GM12878 (cell line): Measurements from ENCODE around the gene ST13. TPM values are rescaled to one million over a fixed set of nuclear protein-coding genes. Genes with fewer than 3 reads are reported as not detected.
A peak's percentile ranks its signal among the peaks of the same experiment; 100 is the strongest.

Experiments used
- GABPA ChIP-seq: IDR thresholded peaks from 2 replicates; pipeline ENCODE4 v1.6.1; 2014; ENCODE audit warnings: antibody characterized with exemption, low read depth, mild to moderate bottlenecking, inconsistent platforms
- JUNB ChIP-seq: IDR thresholded peaks from 2 replicates; pipeline ENCODE4 v1.6.1; 2016; ENCODE audit warnings: antibody characterized with exemption, mild to moderate bottlenecking
- NFYB ChIP-seq: IDR thresholded peaks from 2 replicates; pipeline ENCODE4 v1.6.1; 2011; ENCODE audit warnings: low read depth, mild to moderate bottlenecking, low read length, improper control_type of control experiment, moderate library complexity; ENCODE audit not compliant: insufficient read depth
- PAX5 ChIP-seq: IDR thresholded peaks from 2 replicates; pipeline ENCODE4 v1.6.1; 2011; ENCODE audit warnings: low read depth, low read length, borderline replicate concordance
- RAD21 ChIP-seq: IDR thresholded peaks from 2 replicates; pipeline ENCODE4 v1.6.1; 2011; ENCODE audit warnings: mild to moderate bottlenecking, low read depth, low read length, moderate library complexity; ENCODE audit not compliant: insufficient read depth
- SMARCA5 ChIP-seq: fragments of 450-650 bp; IDR thresholded peaks from 2 replicates; pipeline ENCODE4 v1.6.1; 2017; ENCODE audit warnings: mild to moderate bottlenecking
- YY1 ChIP-seq: IDR thresholded peaks from 2 replicates; pipeline ENCODE4 v1.6.1; 2011; ENCODE audit warnings: low read depth, mild to moderate bottlenecking, low read length
- polyA plus RNA-seq, 11 experiments: library from polyadenylated mRNA; depleted of rRNA in 4 of 11; unstranded in 6 of 11; stranded (reverse) in 5 of 11; fragments of >200 nt; fragmentation: Nextera tagmentation in 4 of 11; fragmentation: Illumina TruSeq in 1 of 11; extraction: Ambion mirVana in 4 of 11; extraction: Trizol in 1 of 11; gene quantifications; 1 replicate in 1 of 11; 2 replicates in 10 of 11; pipeline versions ENCODE4 v1.2.1 to v1.2.3, GENCODE V29; 2011 to 2016; ENCODE audit warnings: inconsistent platforms in 2 of 11, missing spikeins in 2 of 11, low read depth in 1 of 11
- total RNA-seq, 4 experiments: library from RNA; depleted of rRNA in 3 of 4; stranded (reverse); fragments of >200 nt in 3 of 4; fragmentation: Illumina TruSeq in 1 of 4; extraction: Trizol in 1 of 4; gene quantifications; 2 replicates each; pipeline versions ENCODE4 v1.2.1 to v1.2.3, GENCODE V29; 2013 to 2021
- TF ChIP-seq, protein P1 (sequence below): fragments of 450-650 bp; IDR thresholded peaks from 2 replicates; pipeline ENCODE4 v1.6.1; 2017; ENCODE audit warnings: low read depth, mild to moderate bottlenecking, moderate library complexity
- TF ChIP-seq, protein P2 (sequence below): fragments of 450-650 bp; IDR thresholded peaks from 2 replicates; pipeline ENCODE4 v1.6.1; 2017; ENCODE audit warnings: mild to moderate bottlenecking, moderate library complexity
- TF ChIP-seq, protein P3 (sequence below): fragments of 450-650 bp; IDR thresholded peaks from 2 replicates; pipeline ENCODE4 v1.6.1; 2014; ENCODE audit warnings: mild to moderate bottlenecking
- TF ChIP-seq, protein P4 (sequence below): fragments of 450-650 bp; IDR thresholded peaks from 2 replicates; pipeline ENCODE4 v1.6.1; 2017; ENCODE audit warnings: mild to moderate bottlenecking, low read depth, inconsistent platforms; ENCODE audit not compliant: poor library complexity, severe bottlenecking
- TF ChIP-seq, protein P5 (sequence below): fragments of 450-650 bp; formaldehyde crosslinking; IDR thresholded peaks from 2 replicates; pipeline ENCODE4 v1.5.0; 2022; ENCODE audit warnings: mild to moderate bottlenecking, missing genetic modification characterization
- TF ChIP-seq, protein P6 (sequence below): fragments of 450-650 bp; conservative IDR thresholded peaks from 2 replicates; pipeline ENCODE4 v1.6.1; 2017; ENCODE audit warnings: mild to moderate bottlenecking, moderate library complexity

The ST13 gene
- total and polyA plus RNA-seq, 10 of the 15 experiments (the other 5 are each of a cell fraction or from before 2014, with no cell fraction given): 52.5 to 286 (median 181) TPM

DNA sequence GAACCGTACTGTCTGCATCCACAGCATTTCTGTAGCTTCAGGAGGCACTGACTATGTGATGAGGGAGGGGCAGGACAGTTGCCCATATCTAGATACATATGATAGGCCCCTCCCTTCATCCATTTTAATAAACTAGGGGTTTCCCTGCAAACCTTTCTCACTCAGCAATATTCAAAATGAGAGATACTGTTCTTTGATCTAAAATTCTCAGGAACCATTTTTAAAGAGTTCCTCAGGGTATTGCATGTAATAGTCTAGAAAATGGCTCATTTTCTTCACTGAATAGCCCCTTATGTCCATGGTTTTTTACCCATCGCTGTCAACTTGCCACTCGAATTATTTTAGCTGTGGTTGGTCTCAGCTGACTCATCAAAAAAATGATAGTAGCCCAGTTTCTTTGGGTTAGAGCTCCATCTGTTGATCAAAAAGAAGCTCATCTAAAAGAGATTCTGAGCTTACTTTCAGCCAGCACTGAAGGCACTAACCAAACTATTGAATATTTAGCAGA, 42.5 kb upstream of the ST13 start (continued):
- TF ChIP-seq YY1: peak; percentile 62; the same call in 1 of the 2 replicates
- TF ChIP-seq, protein P1, sequence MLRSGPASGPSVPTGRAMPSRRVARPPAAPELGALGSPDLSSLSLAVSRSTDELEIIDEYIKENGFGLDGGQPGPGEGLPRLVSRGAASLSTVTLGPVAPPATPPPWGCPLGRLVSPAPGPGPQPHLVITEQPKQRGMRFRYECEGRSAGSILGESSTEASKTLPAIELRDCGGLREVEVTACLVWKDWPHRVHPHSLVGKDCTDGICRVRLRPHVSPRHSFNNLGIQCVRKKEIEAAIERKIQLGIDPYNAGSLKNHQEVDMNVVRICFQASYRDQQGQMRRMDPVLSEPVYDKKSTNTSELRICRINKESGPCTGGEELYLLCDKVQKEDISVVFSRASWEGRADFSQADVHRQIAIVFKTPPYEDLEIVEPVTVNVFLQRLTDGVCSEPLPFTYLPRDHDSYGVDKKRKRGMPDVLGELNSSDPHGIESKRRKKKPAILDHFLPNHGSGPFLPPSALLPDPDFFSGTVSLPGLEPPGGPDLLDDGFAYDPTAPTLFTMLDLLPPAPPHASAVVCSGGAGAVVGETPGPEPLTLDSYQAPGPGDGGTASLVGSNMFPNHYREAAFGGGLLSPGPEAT: 0 out of 2 replicates have a peak, but pooled peaks have one; percentile 14
- TF ChIP-seq, protein P2, sequence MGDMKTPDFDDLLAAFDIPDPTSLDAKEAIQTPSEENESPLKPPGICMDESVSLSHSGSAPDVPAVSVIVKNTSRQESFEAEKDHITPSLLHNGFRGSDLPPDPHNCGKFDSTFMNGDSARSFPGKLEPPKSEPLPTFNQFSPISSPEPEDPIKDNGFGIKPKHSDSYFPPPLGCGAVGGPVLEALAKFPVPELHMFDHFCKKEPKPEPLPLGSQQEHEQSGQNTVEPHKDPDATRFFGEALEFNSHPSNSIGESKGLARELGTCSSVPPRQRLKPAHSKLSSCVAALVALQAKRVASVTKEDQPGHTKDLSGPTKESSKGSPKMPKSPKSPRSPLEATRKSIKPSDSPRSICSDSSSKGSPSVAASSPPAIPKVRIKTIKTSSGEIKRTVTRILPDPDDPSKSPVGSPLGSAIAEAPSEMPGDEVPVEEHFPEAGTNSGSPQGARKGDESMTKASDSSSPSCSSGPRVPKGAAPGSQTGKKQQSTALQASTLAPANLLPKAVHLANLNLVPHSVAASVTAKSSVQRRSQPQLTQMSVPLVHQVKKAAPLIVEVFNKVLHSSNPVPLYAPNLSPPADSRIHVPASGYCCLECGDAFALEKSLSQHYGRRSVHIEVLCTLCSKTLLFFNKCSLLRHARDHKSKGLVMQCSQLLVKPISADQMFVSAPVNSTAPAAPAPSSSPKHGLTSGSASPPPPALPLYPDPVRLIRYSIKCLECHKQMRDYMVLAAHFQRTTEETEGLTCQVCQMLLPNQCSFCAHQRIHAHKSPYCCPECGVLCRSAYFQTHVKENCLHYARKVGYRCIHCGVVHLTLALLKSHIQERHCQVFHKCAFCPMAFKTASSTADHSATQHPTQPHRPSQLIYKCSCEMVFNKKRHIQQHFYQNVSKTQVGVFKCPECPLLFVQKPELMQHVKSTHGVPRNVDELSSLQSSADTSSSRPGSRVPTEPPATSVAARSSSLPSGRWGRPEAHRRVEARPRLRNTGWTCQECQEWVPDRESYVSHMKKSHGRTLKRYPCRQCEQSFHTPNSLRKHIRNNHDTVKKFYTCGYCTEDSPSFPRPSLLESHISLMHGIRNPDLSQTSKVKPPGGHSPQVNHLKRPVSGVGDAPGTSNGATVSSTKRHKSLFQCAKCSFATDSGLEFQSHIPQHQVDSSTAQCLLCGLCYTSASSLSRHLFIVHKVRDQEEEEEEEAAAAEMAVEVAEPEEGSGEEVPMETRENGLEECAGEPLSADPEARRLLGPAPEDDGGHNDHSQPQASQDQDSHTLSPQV: peak; percentile 69; the same call in 1 of the 2 replicates
- no peak for TF ChIP-seq PAX5
- TF ChIP-seq, protein P3, sequence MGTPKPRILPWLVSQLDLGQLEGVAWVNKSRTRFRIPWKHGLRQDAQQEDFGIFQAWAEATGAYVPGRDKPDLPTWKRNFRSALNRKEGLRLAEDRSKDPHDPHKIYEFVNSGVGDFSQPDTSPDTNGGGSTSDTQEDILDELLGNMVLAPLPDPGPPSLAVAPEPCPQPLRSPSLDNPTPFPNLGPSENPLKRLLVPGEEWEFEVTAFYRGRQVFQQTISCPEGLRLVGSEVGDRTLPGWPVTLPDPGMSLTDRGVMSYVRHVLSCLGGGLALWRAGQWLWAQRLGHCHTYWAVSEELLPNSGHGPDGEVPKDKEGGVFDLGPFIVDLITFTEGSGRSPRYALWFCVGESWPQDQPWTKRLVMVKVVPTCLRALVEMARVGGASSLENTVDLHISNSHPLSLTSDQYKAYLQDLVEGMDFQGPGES: no peak
- TF ChIP-seq JUNB: peak; percentile 81
- no peak for TF ChIP-seq GABPA
- TF ChIP-seq, protein P4, sequence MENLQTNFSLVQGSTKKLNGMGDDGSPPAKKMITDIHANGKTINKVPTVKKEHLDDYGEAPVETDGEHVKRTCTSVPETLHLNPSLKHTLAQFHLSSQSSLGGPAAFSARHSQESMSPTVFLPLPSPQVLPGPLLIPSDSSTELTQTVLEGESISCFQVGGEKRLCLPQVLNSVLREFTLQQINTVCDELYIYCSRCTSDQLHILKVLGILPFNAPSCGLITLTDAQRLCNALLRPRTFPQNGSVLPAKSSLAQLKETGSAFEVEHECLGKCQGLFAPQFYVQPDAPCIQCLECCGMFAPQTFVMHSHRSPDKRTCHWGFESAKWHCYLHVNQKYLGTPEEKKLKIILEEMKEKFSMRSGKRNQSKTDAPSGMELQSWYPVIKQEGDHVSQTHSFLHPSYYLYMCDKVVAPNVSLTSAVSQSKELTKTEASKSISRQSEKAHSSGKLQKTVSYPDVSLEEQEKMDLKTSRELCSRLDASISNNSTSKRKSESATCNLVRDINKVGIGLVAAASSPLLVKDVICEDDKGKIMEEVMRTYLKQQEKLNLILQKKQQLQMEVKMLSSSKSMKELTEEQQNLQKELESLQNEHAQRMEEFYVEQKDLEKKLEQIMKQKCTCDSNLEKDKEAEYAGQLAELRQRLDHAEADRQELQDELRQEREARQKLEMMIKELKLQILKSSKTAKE: peak; percentile 68
- TF ChIP-seq SMARCA5: peak; percentile 46; the same call in 1 of the 2 replicates
- peak; percentile 77 for TF ChIP-seq RAD21
- TF ChIP-seq, protein P5, sequence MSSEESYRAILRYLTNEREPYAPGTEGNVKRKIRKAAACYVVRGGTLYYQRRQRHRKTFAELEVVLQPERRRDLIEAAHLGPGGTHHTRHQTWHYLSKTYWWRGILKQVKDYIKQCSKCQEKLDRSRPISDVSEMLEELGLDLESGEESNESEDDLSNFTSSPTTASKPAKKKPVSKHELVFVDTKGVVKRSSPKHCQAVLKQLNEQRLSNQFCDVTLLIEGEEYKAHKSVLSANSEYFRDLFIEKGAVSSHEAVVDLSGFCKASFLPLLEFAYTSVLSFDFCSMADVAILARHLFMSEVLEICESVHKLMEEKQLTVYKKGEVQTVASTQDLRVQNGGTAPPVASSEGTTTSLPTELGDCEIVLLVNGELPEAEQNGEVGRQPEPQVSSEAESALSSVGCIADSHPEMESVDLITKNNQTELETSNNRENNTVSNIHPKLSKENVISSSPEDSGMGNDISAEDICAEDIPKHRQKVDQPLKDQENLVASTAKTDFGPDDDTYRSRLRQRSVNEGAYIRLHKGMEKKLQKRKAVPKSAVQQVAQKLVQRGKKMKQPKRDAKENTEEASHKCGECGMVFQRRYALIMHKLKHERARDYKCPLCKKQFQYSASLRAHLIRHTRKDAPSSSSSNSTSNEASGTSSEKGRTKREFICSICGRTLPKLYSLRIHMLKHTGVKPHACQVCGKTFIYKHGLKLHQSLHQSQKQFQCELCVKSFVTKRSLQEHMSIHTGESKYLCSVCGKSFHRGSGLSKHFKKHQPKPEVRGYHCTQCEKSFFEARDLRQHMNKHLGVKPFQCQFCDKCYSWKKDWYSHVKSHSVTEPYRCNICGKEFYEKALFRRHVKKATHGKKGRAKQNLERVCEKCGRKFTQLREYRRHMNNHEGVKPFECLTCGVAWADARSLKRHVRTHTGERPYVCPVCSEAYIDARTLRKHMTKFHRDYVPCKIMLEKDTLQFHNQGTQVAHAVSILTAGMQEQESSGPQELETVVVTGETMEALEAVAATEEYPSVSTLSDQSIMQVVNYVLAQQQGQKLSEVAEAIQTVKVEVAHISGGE (CRISPR knock-in tag): no peak
- TF ChIP-seq, protein P6, sequence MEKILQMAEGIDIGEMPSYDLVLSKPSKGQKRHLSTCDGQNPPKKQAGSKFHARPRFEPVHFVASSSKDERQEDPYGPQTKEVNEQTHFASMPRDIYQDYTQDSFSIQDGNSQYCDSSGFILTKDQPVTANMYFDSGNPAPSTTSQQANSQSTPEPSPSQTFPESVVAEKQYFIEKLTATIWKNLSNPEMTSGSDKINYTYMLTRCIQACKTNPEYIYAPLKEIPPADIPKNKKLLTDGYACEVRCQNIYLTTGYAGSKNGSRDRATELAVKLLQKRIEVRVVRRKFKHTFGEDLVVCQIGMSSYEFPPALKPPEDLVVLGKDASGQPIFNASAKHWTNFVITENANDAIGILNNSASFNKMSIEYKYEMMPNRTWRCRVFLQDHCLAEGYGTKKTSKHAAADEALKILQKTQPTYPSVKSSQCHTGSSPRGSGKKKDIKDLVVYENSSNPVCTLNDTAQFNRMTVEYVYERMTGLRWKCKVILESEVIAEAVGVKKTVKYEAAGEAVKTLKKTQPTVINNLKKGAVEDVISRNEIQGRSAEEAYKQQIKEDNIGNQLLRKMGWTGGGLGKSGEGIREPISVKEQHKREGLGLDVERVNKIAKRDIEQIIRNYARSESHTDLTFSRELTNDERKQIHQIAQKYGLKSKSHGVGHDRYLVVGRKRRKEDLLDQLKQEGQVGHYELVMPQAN: no peak
- no peak for TF ChIP-seq NFYB
